ENCODE results near the gene PNMA5. TPM values are rescaled to one million over a fixed set of nuclear protein-coding genes. Genes with fewer than 3 reads are reported as not detected.

Gene PNMA5
- total and polyA plus RNA-seq, 4 donors = 0.09 TPM; not detected in 3

- WGBS = 80% methylated on average over 4 of the region's 4 CpGs
- no peak for TF ChIP-seq RAD21 (IDR thresholded peaks at IDR 0.05)
- no peak for TF ChIP-seq JUND (IDR thresholded peaks at IDR 0.05)
- TF ChIP-seq FOXA2 (IDR thresholded peaks at IDR 0.05) = no peak
- TF ChIP-seq SP1 (IDR thresholded peaks at IDR 0.05) = no peak
- TF ChIP-seq ZBTB33 (IDR thresholded peaks at IDR 0.05) = no peak
- no peak for TF ChIP-seq RXRA (IDR thresholded peaks at IDR 0.05)
- TF ChIP-seq TAF1 (conservative IDR thresholded peaks at IDR 0.05) = no peak
- no peak for TF ChIP-seq NR2F2 (IDR thresholded peaks at IDR 0.05)
- TF ChIP-seq ATF3 (IDR thresholded peaks at IDR 0.05) = no peak
- TF ChIP-seq HNF4A (conservative IDR thresholded peaks at IDR 0.05) = no peak
- TF ChIP-seq EGR1 (IDR thresholded peaks at IDR 0.05; ENCODE audit: low read depth in 2 of 2) = no peak
- TF ChIP-seq FOXA1 (IDR thresholded peaks at IDR 0.05) = no peak
- TF ChIP-seq CTCF (IDR thresholded peaks at IDR 0.05; ENCODE audit: low read depth, low read length, missing input control) = no peak
- no peak for TF ChIP-seq REST (IDR thresholded peaks at IDR 0.05)
- no peak for TF ChIP-seq GABPA (IDR thresholded peaks at IDR 0.05 in 1 of 2, conservative IDR thresholded peaks at IDR 0.05 in 1 of 2)
- TF ChIP-seq YY1 (IDR thresholded peaks at IDR 0.05) = no peak
- no peak for TF ChIP-seq HNF4G (IDR thresholded peaks at IDR 0.05)
- TF ChIP-seq MAX (IDR thresholded peaks at IDR 0.05) = no peak
- no peaks in the 10 kb centered on the region for H3K9me3 ChIP-seq (ENCODE audit: control insufficient read depth in 4 of 4, low read length in 3 of 4)
- H3K36me3 ChIP-seq (ENCODE audit: control insufficient read depth in 4 of 4, insufficient read depth in 3 of 4, low read depth in 1 of 4, low read length in 3 of 4) = no peaks in the 10 kb centered on the region
- no peaks in the 10 kb centered on the region for H3K27me3 ChIP-seq (ENCODE audit: control insufficient read depth in 4 of 4, insufficient read depth in 4 of 4, low read length in 3 of 4)
- H3K9ac ChIP-seq (ENCODE audit: low read depth in 1 of 2, low read length in 2 of 2) = no peak overlapping the region
- DNase-seq (ENCODE audit: low spot score) = no peak
- H3K4me1 ChIP-seq (ENCODE audit: control insufficient read depth in 4 of 4, insufficient read depth in 4 of 4, low read length in 3 of 4) = no peaks in the 10 kb centered on the region
- H3K4me3 ChIP-seq (ENCODE audit: low read depth in 1 of 3, low read length in 3 of 3) = no peak overlapping the region
- no peak overlapping the region for H3K27ac ChIP-seq (ENCODE audit: low read depth in 1 of 2, low read length in 2 of 2)
These were observed 1.8 kb downstream of the PNMA5 start for GRCh38 chrX:152992115-152992514.

All from liver (tissue), 9 donors.